ENCODE results near the gene XYLT1. TPM values are rescaled to one million over a fixed set of nuclear protein-coding genes. Genes with fewer than 3 reads are reported as not detected.

XYLT1 gene
- total RNA-seq, 1 experiment from 2014 or later: 25.0 TPM

- Mint-ChIP-seq H3K36me3 (no peaks in the 10 kb centered on the region), H3K27me3 (ENCODE audit: low read depth) (no peaks in the 10 kb centered on the region), H3K4me3 (no peak overlapping the region), H3K9me3 (no peaks in the 10 kb centered on the region), H3K4me1 (peaks cover 28% of the 10 kb centered on the region), H3K27ac (no peak overlapping the region)
- ATAC-seq: no peak
- TF ChIP-seq, protein P1, sequence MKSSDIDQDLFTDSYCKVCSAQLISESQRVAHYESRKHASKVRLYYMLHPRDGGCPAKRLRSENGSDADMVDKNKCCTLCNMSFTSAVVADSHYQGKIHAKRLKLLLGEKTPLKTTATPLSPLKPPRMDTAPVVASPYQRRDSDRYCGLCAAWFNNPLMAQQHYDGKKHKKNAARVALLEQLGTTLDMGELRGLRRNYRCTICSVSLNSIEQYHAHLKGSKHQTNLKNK (CRISPR knock-in tag; IDR thresholded peaks at IDR 0.05): no peak
- no peak for TF ChIP-seq GRHL2 (CRISPR knock-in tag; IDR thresholded peaks at IDR 0.05; ENCODE audit: insufficient replicate concordance, severe bottlenecking)
- TF ChIP-seq USF2 (CRISPR knock-in tag; IDR thresholded peaks at IDR 0.05): no peak
- TF ChIP-seq, protein P2, sequence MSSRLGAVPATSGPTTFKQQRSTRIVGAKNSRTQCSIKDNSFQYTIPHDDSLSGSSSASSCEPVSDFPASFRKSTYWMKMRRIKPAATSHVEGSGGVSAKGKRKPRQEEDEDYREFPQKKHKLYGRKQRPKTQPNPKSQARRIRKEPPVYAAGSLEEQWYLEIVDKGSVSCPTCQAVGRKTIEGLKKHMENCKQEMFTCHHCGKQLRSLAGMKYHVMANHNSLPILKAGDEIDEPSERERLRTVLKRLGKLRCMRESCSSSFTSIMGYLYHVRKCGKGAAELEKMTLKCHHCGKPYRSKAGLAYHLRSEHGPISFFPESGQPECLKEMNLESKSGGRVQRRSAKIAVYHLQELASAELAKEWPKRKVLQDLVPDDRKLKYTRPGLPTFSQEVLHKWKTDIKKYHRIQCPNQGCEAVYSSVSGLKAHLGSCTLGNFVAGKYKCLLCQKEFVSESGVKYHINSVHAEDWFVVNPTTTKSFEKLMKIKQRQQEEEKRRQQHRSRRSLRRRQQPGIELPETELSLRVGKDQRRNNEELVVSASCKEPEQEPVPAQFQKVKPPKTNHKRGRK (CRISPR knock-in tag; IDR thresholded peaks at IDR 0.05; ENCODE audit: borderline replicate concordance): no peak
- TF ChIP-seq RELA (CRISPR knock-in tag; IDR thresholded peaks at IDR 0.05; ENCODE audit: borderline replicate concordance): no peak
- no peak for TF ChIP-seq E2F1 (CRISPR knock-in tag; IDR thresholded peaks at IDR 0.05)
- TF ChIP-seq, protein P3, sequence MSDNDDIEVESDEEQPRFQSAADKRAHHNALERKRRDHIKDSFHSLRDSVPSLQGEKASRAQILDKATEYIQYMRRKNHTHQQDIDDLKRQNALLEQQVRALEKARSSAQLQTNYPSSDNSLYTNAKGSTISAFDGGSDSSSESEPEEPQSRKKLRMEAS (CRISPR knock-in tag; IDR thresholded peaks at IDR 0.05): no peak
- TF ChIP-seq, protein P4, sequence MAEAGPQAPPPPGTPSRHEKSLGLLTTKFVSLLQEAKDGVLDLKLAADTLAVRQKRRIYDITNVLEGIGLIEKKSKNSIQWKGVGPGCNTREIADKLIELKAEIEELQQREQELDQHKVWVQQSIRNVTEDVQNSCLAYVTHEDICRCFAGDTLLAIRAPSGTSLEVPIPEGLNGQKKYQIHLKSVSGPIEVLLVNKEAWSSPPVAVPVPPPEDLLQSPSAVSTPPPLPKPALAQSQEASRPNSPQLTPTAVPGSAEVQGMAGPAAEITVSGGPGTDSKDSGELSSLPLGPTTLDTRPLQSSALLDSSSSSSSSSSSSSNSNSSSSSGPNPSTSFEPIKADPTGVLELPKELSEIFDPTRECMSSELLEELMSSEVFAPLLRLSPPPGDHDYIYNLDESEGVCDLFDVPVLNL (CRISPR knock-in tag; IDR thresholded peaks at IDR 0.05; ENCODE audit: borderline replicate concordance, low read depth): no peak
- TF ChIP-seq ZNF121 (CRISPR knock-in tag; IDR thresholded peaks at IDR 0.05): no peak
- no peak for TF ChIP-seq GABPB1 (CRISPR knock-in tag; IDR thresholded peaks at IDR 0.05)
- no peak for TF ChIP-seq ZNF138 (CRISPR knock-in tag; conservative IDR thresholded peaks at IDR 0.05)
- no peak for TF ChIP-seq ZBTB21 (CRISPR knock-in tag; IDR thresholded peaks at IDR 0.05; ENCODE audit: borderline replicate concordance)
- TF ChIP-seq STAT6 (CRISPR knock-in tag; conservative IDR thresholded peaks at IDR 0.05; ENCODE audit: low read depth): no peak
- TF ChIP-seq, protein P5, sequence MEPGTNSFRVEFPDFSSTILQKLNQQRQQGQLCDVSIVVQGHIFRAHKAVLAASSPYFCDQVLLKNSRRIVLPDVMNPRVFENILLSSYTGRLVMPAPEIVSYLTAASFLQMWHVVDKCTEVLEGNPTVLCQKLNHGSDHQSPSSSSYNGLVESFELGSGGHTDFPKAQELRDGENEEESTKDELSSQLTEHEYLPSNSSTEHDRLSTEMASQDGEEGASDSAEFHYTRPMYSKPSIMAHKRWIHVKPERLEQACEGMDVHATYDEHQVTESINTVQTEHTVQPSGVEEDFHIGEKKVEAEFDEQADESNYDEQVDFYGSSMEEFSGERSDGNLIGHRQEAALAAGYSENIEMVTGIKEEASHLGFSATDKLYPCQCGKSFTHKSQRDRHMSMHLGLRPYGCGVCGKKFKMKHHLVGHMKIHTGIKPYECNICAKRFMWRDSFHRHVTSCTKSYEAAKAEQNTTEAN (CRISPR knock-in tag; IDR thresholded peaks at IDR 0.05): no peak
- TF ChIP-seq, protein P6, sequence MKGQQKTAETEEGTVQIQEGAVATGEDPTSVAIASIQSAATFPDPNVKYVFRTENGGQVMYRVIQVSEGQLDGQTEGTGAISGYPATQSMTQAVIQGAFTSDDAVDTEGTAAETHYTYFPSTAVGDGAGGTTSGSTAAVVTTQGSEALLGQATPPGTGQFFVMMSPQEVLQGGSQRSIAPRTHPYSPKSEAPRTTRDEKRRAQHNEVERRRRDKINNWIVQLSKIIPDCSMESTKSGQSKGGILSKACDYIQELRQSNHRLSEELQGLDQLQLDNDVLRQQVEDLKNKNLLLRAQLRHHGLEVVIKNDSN (CRISPR knock-in tag; IDR thresholded peaks at IDR 0.05): no peak
- TF ChIP-seq ZSCAN18 (CRISPR knock-in tag; IDR thresholded peaks at IDR 0.05): no peak
- no peak for TF ChIP-seq GTF2I (CRISPR knock-in tag; conservative IDR thresholded peaks at IDR 0.05)
- no peak for TF ChIP-seq FOXP1 (CRISPR knock-in tag; IDR thresholded peaks at IDR 0.05; ENCODE audit: borderline replicate concordance)
- TF ChIP-seq, protein P7, sequence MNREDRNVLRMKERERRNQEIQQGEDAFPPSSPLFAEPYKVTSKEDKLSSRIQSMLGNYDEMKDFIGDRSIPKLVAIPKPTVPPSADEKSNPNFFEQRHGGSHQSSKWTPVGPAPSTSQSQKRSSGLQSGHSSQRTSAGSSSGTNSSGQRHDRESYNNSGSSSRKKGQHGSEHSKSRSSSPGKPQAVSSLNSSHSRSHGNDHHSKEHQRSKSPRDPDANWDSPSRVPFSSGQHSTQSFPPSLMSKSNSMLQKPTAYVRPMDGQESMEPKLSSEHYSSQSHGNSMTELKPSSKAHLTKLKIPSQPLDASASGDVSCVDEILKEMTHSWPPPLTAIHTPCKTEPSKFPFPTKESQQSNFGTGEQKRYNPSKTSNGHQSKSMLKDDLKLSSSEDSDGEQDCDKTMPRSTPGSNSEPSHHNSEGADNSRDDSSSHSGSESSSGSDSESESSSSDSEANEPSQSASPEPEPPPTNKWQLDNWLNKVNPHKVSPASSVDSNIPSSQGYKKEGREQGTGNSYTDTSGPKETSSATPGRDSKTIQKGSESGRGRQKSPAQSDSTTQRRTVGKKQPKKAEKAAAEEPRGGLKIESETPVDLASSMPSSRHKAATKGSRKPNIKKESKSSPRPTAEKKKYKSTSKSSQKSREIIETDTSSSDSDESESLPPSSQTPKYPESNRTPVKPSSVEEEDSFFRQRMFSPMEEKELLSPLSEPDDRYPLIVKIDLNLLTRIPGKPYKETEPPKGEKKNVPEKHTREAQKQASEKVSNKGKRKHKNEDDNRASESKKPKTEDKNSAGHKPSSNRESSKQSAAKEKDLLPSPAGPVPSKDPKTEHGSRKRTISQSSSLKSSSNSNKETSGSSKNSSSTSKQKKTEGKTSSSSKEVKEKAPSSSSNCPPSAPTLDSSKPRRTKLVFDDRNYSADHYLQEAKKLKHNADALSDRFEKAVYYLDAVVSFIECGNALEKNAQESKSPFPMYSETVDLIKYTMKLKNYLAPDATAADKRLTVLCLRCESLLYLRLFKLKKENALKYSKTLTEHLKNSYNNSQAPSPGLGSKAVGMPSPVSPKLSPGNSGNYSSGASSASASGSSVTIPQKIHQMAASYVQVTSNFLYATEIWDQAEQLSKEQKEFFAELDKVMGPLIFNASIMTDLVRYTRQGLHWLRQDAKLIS (CRISPR knock-in tag; IDR thresholded peaks at IDR 0.05; ENCODE audit: borderline replicate concordance): no peak
- TF ChIP-seq SOX15 (CRISPR knock-in tag; IDR thresholded peaks at IDR 0.05): no peak
- CTCF ChIA-PET: no interaction called here
- POLR2A ChIA-PET: no interaction called here
- no peak for DNase-seq (ENCODE audit: low spot score)
These were observed 175.9 kb downstream of the XYLT1 start for GRCh38 chr16:17294856-17295255.
